Transverse colon (tissue), 4 donors: ENCODE measurements around the gene TET2.

Experiments used
- CTCF ChIP-seq, 5 experiments: fragments of 200-600 bp in 3 of 5; fragments of 450-650 bp in 2 of 5; sonication (generic) in 3 of 5; IDR thresholded peaks; 1 replicate in 2 of 5; 2 replicates in 3 of 5; pipeline ENCODE4 v1.5.1; 2016 to 2017; ENCODE audit warnings: antibody characterized with exemption in 5 of 5, inconsistent platforms in 3 of 5, mild to moderate bottlenecking in 2 of 5, moderate library complexity in 1 of 5
- EP300 ChIP-seq: sonication (generic); formaldehyde crosslinking; IDR thresholded peaks from one replicate; pipeline ENCODE4 v1.6.1; 2017; ENCODE audit warnings: antibody characterized with exemption, low read depth
- POLR2A ChIP-seq: fragments of 450-650 bp; IDR thresholded peaks from one replicate; pipeline ENCODE4 v1.6.1; 2016; ENCODE audit warnings: antibody characterized with exemption, mild to moderate bottlenecking, moderate library complexity
- POLR2AphosphoS5 ChIP-seq, 3 donors: sonication (generic); formaldehyde crosslinking; IDR thresholded peaks; one replicate each; pipeline ENCODE4 v1.6.1; 2016; ENCODE audit warnings: antibody characterized with exemption in 3 of 3

GRCh38 chr4:105306158-105306781 lies 159.6 kb downstream of the TET2 start:
- no peak for TF ChIP-seq POLR2AphosphoS5 (IDR thresholded peaks at IDR 0.05)
- TF ChIP-seq POLR2A = no peak
- TF ChIP-seq CTCF (IDR thresholded peaks at IDR 0.05) = no peak
- TF ChIP-seq EP300 = no peak
